Prostate gland (tissue), 2 donors: ENCODE measurements around the gene RBMS2. TPM values are rescaled to one million over a fixed set of nuclear protein-coding genes. Genes with fewer than 3 reads are reported as not detected.

Experiments
- DNase-seq: peaks from one replicate; pipeline ENCODE4 v3.0.0-alpha.2; 2019; ENCODE audit warnings: low spot score
- H3K27ac ChIP-seq, 2 donors: fragments of 200-600 bp; sonication (generic); 2 replicates each; pipeline ENCODE4 v1.5.1; 2017 to 2019
- H3K27me3 ChIP-seq: fragments of 200-600 bp; sonication (generic); replicated peaks from 2 replicates; pipeline ENCODE4 v1.5.1; 2019; ENCODE audit not compliant: insufficient read depth
- H3K36me3 ChIP-seq, 2 donors: fragments of 200-600 bp; sonication (generic); 1 replicate in 1 of 2; 2 replicates in 1 of 2; pipeline versions ENCODE4 v1.5.1 to v1.8.1; 2017 to 2019
- H3K4me1 ChIP-seq: fragments of 200-600 bp; sonication (generic); replicated peaks from 2 replicates; pipeline ENCODE4 v1.5.1; 2019
- H3K4me3 ChIP-seq, 2 donors: fragments of 200-600 bp; sonication (generic); 2 replicates each; pipeline ENCODE4 v1.5.1; 2017 to 2019
- H3K9me3 ChIP-seq: fragments of 200-600 bp; sonication (generic); 2 replicates; pipeline ENCODE4 v1.5.1; 2017
- CTCF ChIP-seq, 4 experiments: fragments of 200-600 bp in 2 of 4; fragments of 450-650 bp in 2 of 4; sonication (generic) in 2 of 4; IDR thresholded peaks; 1 replicate in 3 of 4; 2 replicates in 1 of 4; pipeline ENCODE4 v1.5.1; 2016 to 2019; ENCODE audit warnings: antibody characterized with exemption in 4 of 4, mild to moderate bottlenecking in 2 of 4, moderate library complexity in 2 of 4
- POLR2A ChIP-seq: fragments of 450-650 bp; IDR thresholded peaks from one replicate; pipeline ENCODE4 v1.6.1; 2016; ENCODE audit warnings: antibody characterized with exemption, mild to moderate bottlenecking
- POLR2AphosphoS5 ChIP-seq: sonication (generic); formaldehyde crosslinking; IDR thresholded peaks from one replicate; pipeline ENCODE4 v1.6.1; 2017; ENCODE audit warnings: antibody characterized with exemption
- WGBS: methylation state at CpG from one replicate; pipeline ENCODE4 v1.1.5; 2018; 5-methylcytosine and 5-hydroxymethylcytosine counted together
- intact Hi-C: fragments of 100-400 bp; cut with DNase I; formaldehyde crosslinking; loops from one replicate; pipeline ENCODE4 v1.14.2; 2022
- total RNA-seq, 2 donors: library from RNA; depleted of rRNA; stranded (reverse); fragments of >200 nt; gene quantifications; one replicate each; pipeline ENCODE4 v1.1.0, GENCODE V29; 2016

RBMS2 gene
- total RNA-seq, 2 donors from 2014 or later = 21.1 to 259 TPM

- Histone ChIP-seq H3K27me3 (no peaks in the 10 kb centered on the region), H3K4me3 (no peak overlapping the region), H3K27ac (no peak overlapping the region), H3K9me3 (no peaks in the 10 kb centered on the region), H3K36me3 (peaks cover 65 to 73% of the 10 kb centered on the region in 2 donors), H3K4me1 (no peaks in the 10 kb centered on the region)
- WGBS = 70% methylated on average over 3 of the region's 3 CpGs
- intact Hi-C loops = no loop called here
- no peak for DNase-seq
- TF ChIP-seq POLR2AphosphoS5 (no peak), POLR2A (no peak), CTCF (IDR thresholded peaks at IDR 0.05) (no peak)
These were observed 79.9 kb downstream of the RBMS2 start for GRCh38 chr12:56601503-56601902.

GRCh38 chr12:56602239-56602638 is 80.6 kb downstream of the RBMS2 start:
- no peak overlapping the region for H3K4me3 ChIP-seq
- H3K36me3 ChIP-seq = peaks cover 71 to 76% of the 10 kb centered on the region in 2 donors

GRCh38 chr12:56604355-56604754 is 82.7 kb downstream of the RBMS2 start:
- H3K27ac ChIP-seq = no peak overlapping the region
- WGBS = 100% methylated on average over 3 of the region's 3 CpGs
- intact Hi-C loops = no loop called here
- no peak for TF ChIP-seq POLR2AphosphoS5
- TF ChIP-seq CTCF (IDR thresholded peaks at IDR 0.05) = no peak
- no peak for TF ChIP-seq POLR2A
- H3K27me3 ChIP-seq = no peaks in the 10 kb centered on the region
- no peaks in the 10 kb centered on the region for H3K4me1 ChIP-seq
- no peak overlapping the region for H3K4me3 ChIP-seq
- H3K9me3 ChIP-seq = no peaks in the 10 kb centered on the region
- no peak for DNase-seq
- peaks cover 63 to 75% of the 10 kb centered on the region in 2 donors for H3K36me3 ChIP-seq

More at GRCh38 chr12:56602239-56602638, 80.6 kb downstream of the RBMS2 start:
- TF ChIP-seq CTCF (IDR thresholded peaks at IDR 0.05) (no peak), POLR2A (no peak), POLR2AphosphoS5 (no peak)
- no peak for DNase-seq
- H3K9me3 ChIP-seq = no peaks in the 10 kb centered on the region
- no peaks in the 10 kb centered on the region for H3K27me3 ChIP-seq
- WGBS = 83% methylated on average over 3 of the region's 3 CpGs
- H3K27ac ChIP-seq = no peak overlapping the region
- intact Hi-C loops = no loop called here
- no peaks in the 10 kb centered on the region for H3K4me1 ChIP-seq

- WGBS = 85% methylated on average over 8 of the region's 8 CpGs
- Histone ChIP-seq H3K36me3 (peaks cover 58 to 63% of the 10 kb centered on the region in 2 donors), H3K27ac (no peak overlapping the region), H3K27me3 (no peaks in the 10 kb centered on the region), H3K9me3 (no peaks in the 10 kb centered on the region), H3K4me3 (no peak overlapping the region), H3K4me1 (no peaks in the 10 kb centered on the region)
- TF ChIP-seq POLR2AphosphoS5 (no peak), CTCF (IDR thresholded peaks at IDR 0.05) (no peak), POLR2A (no peak)
- intact Hi-C loops = no loop called here
- DNase-seq = no peak
These were observed 93.0 kb downstream of the RBMS2 start for GRCh38 chr12:56614627-56615026.

GRCh38 chr12:56616244-56616643 is 94.6 kb downstream of the RBMS2 start:
- no peaks in the 10 kb centered on the region for H3K27me3 ChIP-seq
- DNase-seq = no peak
- H3K36me3 ChIP-seq = peaks cover 42 to 48% of the 10 kb centered on the region in 2 donors
- intact Hi-C loops = no loop called here
- whole genome bisulfite sequencing = 97% methylated on average over 3 of the region's 3 CpGs
- no peak overlapping the region for H3K27ac ChIP-seq
- H3K4me1 ChIP-seq = no peaks in the 10 kb centered on the region
- TF ChIP-seq POLR2AphosphoS5 (no peak), POLR2A (no peak), CTCF (IDR thresholded peaks at IDR 0.05) (no peak)
- H3K4me3 ChIP-seq = no peak overlapping the region
- no peaks in the 10 kb centered on the region for H3K9me3 ChIP-seq
